Activated CD4-positive, CD25-positive, alpha-beta regulatory T cell (primary cell): ENCODE results near the gene USP16.
A peak's percentile ranks its signal among the peaks of the same experiment; 100 is the strongest.
"Not testable (repeated sequence)": the region's sequence is repeated elsewhere in the genome, so short reads cannot be mapped to it uniquely, and the experiment has no call there.

ENCODE experiments used
- DNase-seq, 4 experiments: peaks; one replicate each; lab custom pipeline; 2025; lab: John Stamatoyannopoulos, UW

USP16 gene

GRCh38 chr21:29024474-29025327 is at the start of gene USP16:
TSS of gene USP16 (plus strand) at chr21:29024668. CDS start at chr21:29027914, 3,246 bp downstream.
- DNase-seq, result peak; percentile 84 to 94 (median 90)

GRCh38 chr21:28975397-28975796 is 49.1 kb upstream of the USP16 start:
- no peak for DNase-seq

GRCh38 chr21:28979092-28979491 is 45.4 kb upstream of the USP16 start:
- no peak for DNase-seq

- DNase-seq, result no peak
These were observed 41.8 kb upstream of the USP16 start for GRCh38 chr21:28982637-28983036.

GRCh38 chr21:28986677-28987076 is 37.8 kb upstream of the USP16 start:
- DNase-seq, result no peak

DNA sequence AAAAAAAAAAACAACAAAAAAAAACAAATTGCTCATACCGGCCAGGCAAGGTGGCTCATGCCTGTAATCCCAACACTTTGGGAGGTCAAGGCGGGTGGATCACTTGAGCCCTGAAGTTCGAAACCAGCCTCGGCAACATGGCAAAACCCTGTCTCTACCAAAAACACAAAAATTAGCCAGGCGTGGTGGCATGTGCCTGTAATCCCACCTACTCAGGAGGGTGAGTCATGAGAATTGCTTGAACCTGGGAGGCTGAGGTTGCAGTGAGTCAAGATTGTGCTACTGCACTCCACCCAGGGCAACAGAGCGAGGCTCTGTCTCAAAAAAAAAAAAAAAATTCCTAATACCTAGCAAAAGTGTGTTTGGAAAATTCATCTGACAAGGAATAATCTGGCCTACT is 36.3 kb upstream of the USP16 start:
- DNase-seq, result not testable (repeated sequence)

GRCh38 chr21:28991861-28992525 is 32.5 kb upstream of the USP16 start:
- DNase-seq, result no peak

GRCh38 chr21:28992526-28993292 is 31.8 kb upstream of the USP16 start, which contains the start of gene LTN1:
TSS of gene LTN1 (minus strand) at chr21:28992877. CDS start at chr21:28992805, 72 bp downstream.
- DNase-seq, result peak; percentile 95 to 97 (median 96)

DNA sequence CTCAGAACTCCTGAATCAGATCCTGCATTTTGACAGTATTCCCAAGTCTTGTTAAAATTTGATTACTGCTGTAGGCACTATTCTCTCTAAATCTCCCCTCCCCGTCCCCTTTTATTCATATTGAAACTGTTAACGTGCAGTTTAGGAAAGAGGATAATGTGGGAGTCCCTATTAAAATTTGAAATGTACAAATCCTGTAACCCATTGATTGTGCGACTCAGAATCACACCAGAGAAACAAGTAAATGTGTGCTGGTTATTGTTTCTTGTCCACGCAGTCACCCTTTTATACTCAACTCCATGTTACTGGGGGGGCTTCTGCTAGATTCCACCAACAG is 31.2 kb upstream of the USP16 start:
- DNase-seq, result no peak

GRCh38 chr21:29002442-29003144 is 21.9 kb upstream of the USP16 start:
- DNase-seq, result peak; percentile 89 to 93 (median 92)

GRCh38 chr21:29005696-29006095 is 18.8 kb upstream of the USP16 start:
- DNase-seq, result no peak

DNA sequence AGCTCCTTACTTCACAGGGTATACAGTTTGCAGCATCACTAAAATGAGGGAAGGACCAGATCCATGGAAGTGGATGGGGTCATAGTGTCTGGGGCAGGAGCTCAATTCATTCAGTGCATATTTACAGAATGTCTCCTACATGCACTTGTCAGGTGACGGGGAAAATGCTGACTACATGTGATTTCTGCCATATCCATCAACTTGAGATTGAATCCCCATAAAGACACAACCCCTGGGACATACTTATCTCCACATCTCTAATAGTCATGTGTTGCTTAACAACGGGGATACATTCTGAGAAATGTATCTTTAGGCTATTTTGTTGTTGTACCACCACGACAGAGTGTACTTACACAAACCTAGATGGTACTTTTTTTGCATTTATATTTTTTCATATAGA is 17.3 kb upstream of the USP16 start:
- no peak for DNase-seq

DNA sequence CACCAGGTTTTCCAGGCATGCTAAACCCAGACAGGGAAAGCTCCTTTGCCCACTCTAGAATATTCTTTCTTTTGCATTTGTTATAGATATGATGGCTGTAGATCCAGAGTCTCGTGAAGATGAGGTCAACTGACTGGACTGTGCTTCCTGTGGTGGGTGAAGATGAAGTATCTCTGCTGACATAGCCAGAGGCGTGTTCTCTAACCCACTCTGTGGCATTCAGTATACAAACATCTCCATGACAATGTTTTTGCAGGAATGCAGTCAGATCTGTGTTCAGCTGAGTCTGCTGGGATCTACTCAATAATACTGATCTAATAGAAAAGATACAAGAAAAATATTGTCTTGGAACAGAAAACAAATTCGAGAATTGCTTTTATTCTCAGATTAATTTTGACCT is 16.7 kb upstream of the USP16 start:
- no peak for DNase-seq

- no peak for DNase-seq
These were observed 16.1 kb upstream of the USP16 start for GRCh38 chr21:29008367-29008766.

DNA sequence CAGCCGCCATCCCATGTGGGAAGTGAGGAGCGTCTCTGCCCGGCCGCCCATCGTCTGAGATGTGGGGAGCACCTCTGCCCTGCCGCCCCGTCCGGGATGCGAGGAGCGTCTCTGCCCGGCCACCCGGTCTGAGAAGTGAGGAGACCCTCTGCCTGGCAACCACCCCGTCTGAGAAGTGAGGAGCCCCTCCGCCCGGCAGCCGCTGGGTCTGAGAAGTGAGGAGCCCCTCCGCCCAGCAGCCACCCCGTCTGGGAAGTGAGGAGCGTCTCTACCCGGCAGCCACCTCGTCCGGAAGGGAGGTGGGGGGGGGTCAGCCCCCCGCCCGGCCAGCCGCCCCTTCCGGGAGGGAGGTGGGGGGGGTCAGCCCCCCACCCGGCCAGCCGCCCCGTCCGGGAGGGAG is 13.2 kb upstream of the USP16 start:
- DNase-seq, result not testable (repeated sequence)

GRCh38 chr21:29017639-29018237 is 6.7 kb upstream of the USP16 start:
- no peak for DNase-seq

- DNase-seq, result no peak
These were observed 5.9 kb upstream of the USP16 start for GRCh38 chr21:29018540-29018939.

- no peak for DNase-seq
These were observed 2.3 kb upstream of the USP16 start for GRCh38 chr21:29022166-29022565.

- no peak for DNase-seq
These were observed 853 bp downstream of the USP16 start for GRCh38 chr21:29025328-29025713.

GRCh38 chr21:29029524-29029923 is 5.1 kb downstream of the USP16 start:
- no peak for DNase-seq

DNA sequence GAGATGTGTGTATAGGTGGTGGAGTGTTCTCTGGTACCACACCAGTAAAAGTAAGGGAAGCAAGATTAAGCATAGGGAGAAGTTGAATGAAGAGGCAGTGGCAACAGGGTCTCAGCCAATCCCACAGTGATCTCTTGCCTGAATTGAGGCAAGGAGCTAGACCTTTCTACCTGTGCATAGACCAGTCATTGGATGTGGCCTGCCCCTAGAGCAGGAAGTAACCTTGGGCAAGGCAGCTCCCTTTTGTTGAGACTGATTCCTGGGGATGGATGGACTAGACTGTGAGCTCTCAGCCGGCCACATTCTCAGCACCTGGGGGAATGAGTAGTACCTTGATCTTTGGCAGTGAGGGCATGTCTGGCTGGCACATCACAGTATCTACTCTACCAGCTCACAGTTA is 6.4 kb downstream of the USP16 start:
- DNase-seq, result no peak

- no peak for DNase-seq
These were observed 8.8 kb downstream of the USP16 start for GRCh38 chr21:29033301-29033700.
